Measurements from ENCODE around the gene IBTK.

DNA sequence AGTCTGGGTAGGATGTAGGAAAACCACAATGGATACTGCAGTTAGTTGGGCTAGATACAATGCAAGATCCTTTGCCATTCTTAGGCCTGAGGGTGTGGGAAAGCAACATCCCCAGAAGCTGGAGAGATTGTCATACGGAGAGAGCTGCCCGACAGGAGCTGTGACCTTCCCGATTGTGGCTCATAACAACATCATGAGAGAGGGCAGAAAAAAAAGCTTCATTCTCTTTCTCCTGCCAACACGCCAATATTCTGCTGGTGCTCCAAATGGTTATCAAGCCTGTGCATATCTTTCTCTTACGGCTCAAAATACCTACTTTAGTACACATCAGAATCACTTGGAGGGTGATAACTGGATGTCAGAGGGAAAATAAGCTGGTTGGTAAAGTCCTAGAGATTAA is 81.1 kb downstream of the IBTK start:
- TF ChIP-seq, protein P1, sequence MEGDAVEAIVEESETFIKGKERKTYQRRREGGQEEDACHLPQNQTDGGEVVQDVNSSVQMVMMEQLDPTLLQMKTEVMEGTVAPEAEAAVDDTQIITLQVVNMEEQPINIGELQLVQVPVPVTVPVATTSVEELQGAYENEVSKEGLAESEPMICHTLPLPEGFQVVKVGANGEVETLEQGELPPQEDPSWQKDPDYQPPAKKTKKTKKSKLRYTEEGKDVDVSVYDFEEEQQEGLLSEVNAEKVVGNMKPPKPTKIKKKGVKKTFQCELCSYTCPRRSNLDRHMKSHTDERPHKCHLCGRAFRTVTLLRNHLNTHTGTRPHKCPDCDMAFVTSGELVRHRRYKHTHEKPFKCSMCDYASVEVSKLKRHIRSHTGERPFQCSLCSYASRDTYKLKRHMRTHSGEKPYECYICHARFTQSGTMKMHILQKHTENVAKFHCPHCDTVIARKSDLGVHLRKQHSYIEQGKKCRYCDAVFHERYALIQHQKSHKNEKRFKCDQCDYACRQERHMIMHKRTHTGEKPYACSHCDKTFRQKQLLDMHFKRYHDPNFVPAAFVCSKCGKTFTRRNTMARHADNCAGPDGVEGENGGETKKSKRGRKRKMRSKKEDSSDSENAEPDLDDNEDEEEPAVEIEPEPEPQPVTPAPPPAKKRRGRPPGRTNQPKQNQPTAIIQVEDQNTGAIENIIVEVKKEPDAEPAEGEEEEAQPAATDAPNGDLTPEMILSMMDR (IDR thresholded peaks at IDR 0.05) = no peak
- TF ChIP-seq POLR2AphosphoS5 (IDR thresholded peaks at IDR 0.05) = no peak
- no peak for TF ChIP-seq POLR2A (IDR thresholded peaks at IDR 0.05)
